Prostate gland (tissue), 2 donors: Measurements from ENCODE around the gene MVB12B. TPM values are rescaled to one million over a fixed set of nuclear protein-coding genes. Genes with fewer than 3 reads are reported as not detected.

Experiments
- DNase-seq: peaks from one replicate; pipeline ENCODE4 v3.0.0-alpha.2; 2019; ENCODE audit warnings: low spot score
- H3K27ac ChIP-seq, 2 donors: fragments of 200-600 bp; sonication (generic); 2 replicates each; pipeline ENCODE4 v1.5.1; 2017 to 2019
- H3K27me3 ChIP-seq: fragments of 200-600 bp; sonication (generic); replicated peaks from 2 replicates; pipeline ENCODE4 v1.5.1; 2019; ENCODE audit not compliant: insufficient read depth
- H3K36me3 ChIP-seq, 2 donors: fragments of 200-600 bp; sonication (generic); 1 replicate in 1 of 2; 2 replicates in 1 of 2; pipeline versions ENCODE4 v1.5.1 to v1.8.1; 2017 to 2019
- H3K4me1 ChIP-seq: fragments of 200-600 bp; sonication (generic); replicated peaks from 2 replicates; pipeline ENCODE4 v1.5.1; 2019
- H3K4me3 ChIP-seq, 2 donors: fragments of 200-600 bp; sonication (generic); 2 replicates each; pipeline ENCODE4 v1.5.1; 2017 to 2019
- H3K9me3 ChIP-seq: fragments of 200-600 bp; sonication (generic); 2 replicates; pipeline ENCODE4 v1.5.1; 2017
- POLR2A ChIP-seq: fragments of 450-650 bp; IDR thresholded peaks from one replicate; pipeline ENCODE4 v1.6.1; 2016; ENCODE audit warnings: antibody characterized with exemption, mild to moderate bottlenecking
- POLR2AphosphoS5 ChIP-seq: sonication (generic); formaldehyde crosslinking; IDR thresholded peaks from one replicate; pipeline ENCODE4 v1.6.1; 2017; ENCODE audit warnings: antibody characterized with exemption
- WGBS: methylation state at CpG from one replicate; pipeline ENCODE4 v1.1.5; 2018; 5-methylcytosine and 5-hydroxymethylcytosine counted together
- intact Hi-C: fragments of 100-400 bp; cut with DNase I; formaldehyde crosslinking; loops from one replicate; pipeline ENCODE4 v1.14.2; 2022
- total RNA-seq, 2 donors: library from RNA; depleted of rRNA; stranded (reverse); fragments of >200 nt; gene quantifications; one replicate each; pipeline ENCODE4 v1.1.0, GENCODE V29; 2016
- TF ChIP-seq, protein P1 (sequence below), 4 experiments: fragments of 200-600 bp in 2 of 4; fragments of 450-650 bp in 2 of 4; sonication (generic) in 2 of 4; IDR thresholded peaks; 1 replicate in 3 of 4; 2 replicates in 1 of 4; pipeline ENCODE4 v1.5.1; 2016 to 2019; ENCODE audit warnings: antibody characterized with exemption in 4 of 4, mild to moderate bottlenecking in 2 of 4, moderate library complexity in 2 of 4

MVB12B gene
- total RNA-seq, 2 donors from 2014 or later: 17.3 to 28.4 TPM

DNA sequence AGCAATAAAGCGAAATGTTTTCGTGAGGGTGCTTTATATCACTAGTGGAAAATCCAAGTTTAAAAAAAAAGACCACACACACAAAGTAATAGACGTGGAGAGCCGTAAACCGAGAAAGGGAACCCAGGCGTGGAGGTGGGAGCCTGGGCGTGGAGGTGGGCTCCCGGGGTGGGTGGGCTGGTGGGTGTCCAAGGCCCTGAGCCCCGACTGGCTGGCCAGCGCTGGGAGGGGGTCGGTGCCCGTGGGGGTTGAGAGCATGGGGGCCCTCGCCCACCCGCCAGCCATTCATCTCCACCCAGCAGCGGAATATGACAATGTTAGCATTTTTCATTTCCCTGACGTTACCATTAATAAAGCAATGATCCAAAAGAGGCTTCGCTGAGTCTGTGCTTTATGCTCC lies 135.0 kb downstream of the MVB12B start:
- Histone ChIP-seq H3K4me1 (no peaks in the 10 kb centered on the region), H3K4me3 (no peak overlapping the region), H3K9me3 (no peaks in the 10 kb centered on the region), H3K27ac (no peak overlapping the region), H3K36me3 (no peaks in the 10 kb centered on the region), H3K27me3 (no peaks in the 10 kb centered on the region)
- DNase-seq: no peak
- intact Hi-C loops: no loop called here
- TF ChIP-seq, protein P1, sequence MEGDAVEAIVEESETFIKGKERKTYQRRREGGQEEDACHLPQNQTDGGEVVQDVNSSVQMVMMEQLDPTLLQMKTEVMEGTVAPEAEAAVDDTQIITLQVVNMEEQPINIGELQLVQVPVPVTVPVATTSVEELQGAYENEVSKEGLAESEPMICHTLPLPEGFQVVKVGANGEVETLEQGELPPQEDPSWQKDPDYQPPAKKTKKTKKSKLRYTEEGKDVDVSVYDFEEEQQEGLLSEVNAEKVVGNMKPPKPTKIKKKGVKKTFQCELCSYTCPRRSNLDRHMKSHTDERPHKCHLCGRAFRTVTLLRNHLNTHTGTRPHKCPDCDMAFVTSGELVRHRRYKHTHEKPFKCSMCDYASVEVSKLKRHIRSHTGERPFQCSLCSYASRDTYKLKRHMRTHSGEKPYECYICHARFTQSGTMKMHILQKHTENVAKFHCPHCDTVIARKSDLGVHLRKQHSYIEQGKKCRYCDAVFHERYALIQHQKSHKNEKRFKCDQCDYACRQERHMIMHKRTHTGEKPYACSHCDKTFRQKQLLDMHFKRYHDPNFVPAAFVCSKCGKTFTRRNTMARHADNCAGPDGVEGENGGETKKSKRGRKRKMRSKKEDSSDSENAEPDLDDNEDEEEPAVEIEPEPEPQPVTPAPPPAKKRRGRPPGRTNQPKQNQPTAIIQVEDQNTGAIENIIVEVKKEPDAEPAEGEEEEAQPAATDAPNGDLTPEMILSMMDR (IDR thresholded peaks at IDR 0.05): no peak
- TF ChIP-seq POLR2AphosphoS5 (no peak), POLR2A (no peak)
- 93% methylated on average over 17 of the region's 17 CpGs for whole genome bisulfite sequencing

DNA sequence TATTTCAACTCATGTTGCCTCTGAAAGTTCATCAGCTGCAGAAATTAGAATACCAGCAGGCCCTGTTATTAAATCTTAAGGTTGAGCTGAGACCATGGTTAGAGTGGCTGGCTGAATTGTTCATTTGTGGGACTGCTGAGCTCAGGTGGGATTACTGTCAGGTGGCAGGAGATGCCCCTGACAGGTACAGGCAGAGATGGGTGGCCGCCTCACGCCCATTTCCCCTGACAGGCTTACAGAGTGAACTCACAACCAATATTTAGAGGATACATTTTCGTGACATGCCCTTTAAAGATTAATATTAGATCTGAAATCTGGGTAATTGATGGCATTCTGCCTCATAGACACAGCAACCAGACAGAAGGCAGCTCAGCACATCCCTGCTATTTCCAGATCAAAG lies 136.0 kb downstream of the MVB12B start:
- 95% methylated on average over 3 of the region's 3 CpGs for WGBS
- intact Hi-C loops: no loop called here
- no peaks in the 10 kb centered on the region for H3K27me3 ChIP-seq
- H3K4me3 ChIP-seq: no peak overlapping the region
- H3K36me3 ChIP-seq: no peaks in the 10 kb centered on the region
- TF ChIP-seq POLR2AphosphoS5: no peak
- TF ChIP-seq, protein P1 (IDR thresholded peaks at IDR 0.05): no peak
- no peak for TF ChIP-seq POLR2A
- no peaks in the 10 kb centered on the region for H3K4me1 ChIP-seq
- no peak for DNase-seq
- H3K27ac ChIP-seq: no peak overlapping the region
- H3K9me3 ChIP-seq: no peaks in the 10 kb centered on the region

DNA sequence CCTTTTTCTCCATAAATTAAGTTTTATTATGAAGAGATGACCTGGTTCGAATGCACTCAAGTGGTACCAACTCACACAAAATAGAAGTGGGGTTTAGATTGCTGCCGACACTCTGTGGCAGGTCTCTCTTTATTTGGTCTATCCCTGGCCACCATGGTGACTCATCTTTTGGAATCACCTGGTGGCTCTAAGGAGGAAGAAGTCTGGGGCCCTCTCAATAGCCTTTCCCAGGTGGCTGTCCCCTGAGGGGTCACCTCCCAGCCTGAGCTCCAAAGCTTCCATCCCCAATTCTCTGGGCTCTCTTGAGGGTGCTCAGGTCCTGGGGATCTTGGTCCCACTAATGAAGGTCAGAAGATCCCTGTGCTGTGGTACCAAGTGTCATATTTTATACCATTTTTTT lies 136.8 kb downstream of the MVB12B start:
- no peak for DNase-seq
- H3K9me3 ChIP-seq: no peaks in the 10 kb centered on the region
- intact Hi-C loops: no loop called here
- TF ChIP-seq, protein P1 (IDR thresholded peaks at IDR 0.05): no peak
- no peak for TF ChIP-seq POLR2A
- no peak for TF ChIP-seq POLR2AphosphoS5
- WGBS: 94% methylated on average over 2 of the region's 2 CpGs
- H3K4me1 ChIP-seq: no peaks in the 10 kb centered on the region
- H3K27me3 ChIP-seq: no peaks in the 10 kb centered on the region
- no peaks in the 10 kb centered on the region for H3K36me3 ChIP-seq
- H3K4me3 ChIP-seq: no peak overlapping the region
- no peak overlapping the region for H3K27ac ChIP-seq

DNA sequence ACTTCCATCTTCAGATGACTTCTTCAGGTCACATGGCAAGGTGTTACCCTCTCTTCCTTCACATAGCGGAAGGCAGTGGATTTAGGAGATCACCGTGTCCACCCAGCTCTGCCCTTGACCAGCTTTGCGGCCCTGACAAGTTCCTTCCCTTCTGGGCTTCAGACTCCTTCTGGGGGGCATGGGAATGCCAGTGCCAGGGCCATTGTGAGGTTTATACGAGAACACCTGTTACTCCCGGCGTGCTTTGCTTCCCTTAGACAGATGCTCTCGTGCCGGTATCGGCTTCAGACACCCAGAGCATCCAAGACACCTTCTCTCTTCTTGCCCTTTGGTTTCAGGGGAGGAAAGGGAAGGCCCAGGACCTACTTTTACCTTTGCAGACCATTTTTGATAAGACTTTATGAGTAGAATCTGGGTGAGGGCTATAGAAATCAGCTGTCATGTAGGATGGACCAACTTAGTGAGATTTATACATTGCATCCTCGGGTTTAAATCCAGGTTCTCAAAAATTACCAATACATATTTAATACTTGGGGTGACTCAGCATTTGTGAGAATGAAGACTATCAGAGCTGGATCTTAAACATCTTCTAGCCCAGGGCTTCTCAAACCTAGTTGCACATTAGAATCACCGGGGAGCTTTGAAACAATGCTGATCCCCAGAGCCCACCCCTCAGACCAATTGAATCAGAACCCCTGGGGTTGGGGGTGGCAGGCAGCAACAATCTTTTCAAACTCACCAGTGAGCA lies 138.2 kb downstream of the MVB12B start:
- Histone ChIP-seq H3K9me3 (no peaks in the 10 kb centered on the region), H3K27ac (no peak overlapping the region), H3K4me3 (no peak overlapping the region), H3K27me3 (no peaks in the 10 kb centered on the region), H3K4me1 (no peaks in the 10 kb centered on the region), H3K36me3 (no peaks in the 10 kb centered on the region)
- intact Hi-C loops: no loop called here
- TF ChIP-seq POLR2AphosphoS5 (no peak), POLR2A (no peak)
- TF ChIP-seq, protein P1 (IDR thresholded peaks at IDR 0.05): no peak
- 98% methylated on average over 11 of the region's 11 CpGs for WGBS
- DNase-seq: no peak

DNA sequence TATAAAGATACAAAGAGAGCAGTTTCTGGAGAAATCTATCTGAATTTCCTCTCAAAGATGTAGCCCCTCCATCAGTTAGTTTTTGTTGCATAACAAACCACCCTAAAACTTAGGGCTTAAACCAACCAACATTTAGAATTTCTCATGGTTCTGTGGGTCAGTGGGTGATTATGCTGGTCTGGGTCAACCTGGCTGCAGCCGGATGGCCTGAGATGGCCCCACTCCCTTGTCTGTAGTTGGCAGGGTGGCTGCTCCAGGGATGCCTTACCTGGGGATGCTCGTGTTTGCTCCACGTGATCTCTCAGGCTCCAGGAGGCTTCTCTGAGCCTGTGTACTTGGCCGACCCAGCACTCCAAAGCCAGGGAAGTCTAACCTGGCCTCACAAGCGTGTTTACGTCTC lies 139.3 kb downstream of the MVB12B start:
- DNase-seq: no peak
- no peaks in the 10 kb centered on the region for H3K36me3 ChIP-seq
- TF ChIP-seq POLR2A (no peak), POLR2AphosphoS5 (no peak)
- TF ChIP-seq, protein P1 (IDR thresholded peaks at IDR 0.05): no peak
- no peak overlapping the region for H3K27ac ChIP-seq
- 100% methylated on average over 5 of the region's 6 CpGs for WGBS
- H3K4me3 ChIP-seq: no peak overlapping the region
- no peaks in the 10 kb centered on the region for H3K4me1 ChIP-seq
- H3K27me3 ChIP-seq: no peaks in the 10 kb centered on the region
- intact Hi-C loops: no loop called here
- H3K9me3 ChIP-seq: no peaks in the 10 kb centered on the region
